H9 (cell line): ENCODE measurements around the gene ABCG1. TPM values are rescaled to one million over a fixed set of nuclear protein-coding genes. Genes with fewer than 3 reads are reported as not detected.

Experiments used
- DNase-seq: peaks from one replicate; pipeline ENCODE4 v3.0.0-alpha.2; 2017
- H2AFZ ChIP-seq: one replicate; pipeline ENCODE4 v1.6.1; 2013; ENCODE audit warnings: mild to moderate bottlenecking, low read length, control low read depth, moderate library complexity
- H2AK5ac ChIP-seq: 2 replicates; pipeline ENCODE4 v1.6.1; 2013; ENCODE audit warnings: low read length, control low read depth, mixed read lengths; ENCODE audit not compliant: insufficient read length
- H2BK120ac ChIP-seq: one replicate; pipeline ENCODE4 v1.6.1; 2013; ENCODE audit warnings: low read depth, mild to moderate bottlenecking, low read length, control low read depth, inconsistent platforms; ENCODE audit not compliant: poor library complexity, severe bottlenecking
- H2BK12ac ChIP-seq: 2 replicates; pipeline ENCODE4 v1.6.1; 2013; ENCODE audit warnings: low read length, control low read depth, mixed read lengths, low read depth; ENCODE audit not compliant: insufficient read length
- H2BK15ac ChIP-seq: 2 replicates; pipeline ENCODE4 v1.6.1; 2013; ENCODE audit warnings: low read depth, low read length, control low read depth
- H2BK20ac ChIP-seq: one replicate; pipeline ENCODE4 v1.6.1; 2013; ENCODE audit warnings: low read depth, mild to moderate bottlenecking, low read length, control low read depth, inconsistent platforms; ENCODE audit not compliant: poor library complexity, severe bottlenecking
- H2BK5ac ChIP-seq: 2 replicates; pipeline ENCODE4 v1.6.1; 2013; ENCODE audit warnings: low read length, control low read depth, mixed read lengths; ENCODE audit not compliant: insufficient read length
- H3K14ac ChIP-seq: 2 replicates; pipeline ENCODE4 v1.6.1; 2013; ENCODE audit warnings: low read length, control low read depth; ENCODE audit not compliant: insufficient read depth
- H3K18ac ChIP-seq: 2 replicates; pipeline ENCODE4 v1.6.1; 2013; ENCODE audit warnings: low read depth, mild to moderate bottlenecking, mixed read lengths, low read length, control low read depth; ENCODE audit not compliant: insufficient read length
- H3K23ac ChIP-seq: 2 replicates; pipeline ENCODE4 v1.6.1; 2013; ENCODE audit warnings: low read length, control low read depth, mixed read lengths, low read depth; ENCODE audit not compliant: insufficient read length
- H3K23me2 ChIP-seq: 2 replicates; pipeline ENCODE4 v1.6.1; 2013; ENCODE audit warnings: low read depth, mild to moderate bottlenecking, mixed read lengths, low read length, control low read depth; ENCODE audit not compliant: insufficient read length, poor library complexity, severe bottlenecking
- H3K27ac ChIP-seq: 2 replicates; pipeline ENCODE4 v1.5.1; 2013; ENCODE audit warnings: low read length, control low read depth, mixed read lengths, low read depth; ENCODE audit not compliant: insufficient read length
- H3K27me3 ChIP-seq: 2 replicates; pipeline ENCODE4 v1.6.1; 2013; ENCODE audit warnings: low read length, control low read depth, inconsistent platforms; ENCODE audit not compliant: insufficient read depth
- H3K4ac ChIP-seq: 2 replicates; pipeline ENCODE4 v1.6.1; 2013; ENCODE audit warnings: low read depth, mild to moderate bottlenecking, control low read depth, inconsistent platforms, low read length, moderate library complexity
- H3K4me1 ChIP-seq: 2 replicates; pipeline ENCODE4 v1.6.1; 2013; ENCODE audit warnings: low read length, control low read depth, inconsistent platforms; ENCODE audit not compliant: insufficient read depth
- H3K4me2 ChIP-seq: 2 replicates; pipeline ENCODE4 v1.6.1; 2013; ENCODE audit warnings: low read length, control low read depth, mixed read lengths; ENCODE audit not compliant: insufficient read length, insufficient read depth
- H3K56ac ChIP-seq: 2 replicates; pipeline ENCODE4 v1.6.1; 2013; ENCODE audit warnings: low read depth, mild to moderate bottlenecking, mixed read lengths, low read length, control low read depth; ENCODE audit not compliant: insufficient read length
- H3K79me1 ChIP-seq: 2 replicates; pipeline ENCODE4 v1.6.1; 2013; ENCODE audit warnings: low read depth, mild to moderate bottlenecking, moderate library complexity, low read length, control low read depth, inconsistent platforms; ENCODE audit not compliant: insufficient read depth, poor library complexity, severe bottlenecking
- H3K79me2 ChIP-seq: 2 replicates; pipeline ENCODE4 v1.6.1; 2013; ENCODE audit warnings: low read length, control low read depth, inconsistent platforms; ENCODE audit not compliant: insufficient read depth
- H3K9ac ChIP-seq: 2 replicates; pipeline ENCODE4 v1.6.1; 2013; ENCODE audit warnings: low read length, control low read depth, mixed read lengths; ENCODE audit not compliant: insufficient read length; ENCODE audit errors: extremely low read depth
- H3K9me3 ChIP-seq: one replicate; pipeline ENCODE4 v1.6.1; 2013; ENCODE audit warnings: low read depth, low read length, inconsistent platforms; ENCODE audit not compliant: control insufficient read depth
- H3T11ph ChIP-seq: one replicate; pipeline ENCODE4 v1.6.1; 2013; ENCODE audit warnings: mild to moderate bottlenecking, low read length, control low read depth, inconsistent platforms
- H4K20me1 ChIP-seq: one replicate; pipeline ENCODE4 v1.6.1; 2013; ENCODE audit not compliant: control insufficient read depth, insufficient read length, insufficient read depth
- H4K5ac ChIP-seq: 2 replicates; pipeline ENCODE4 v1.6.1; 2013; ENCODE audit warnings: low read depth, mild to moderate bottlenecking, mixed read lengths, low read length, control low read depth; ENCODE audit not compliant: insufficient read length
- H4K8ac ChIP-seq: replicated peaks from 2 replicates; pipeline ENCODE4 v1.6.1; 2013; ENCODE audit warnings: low read length, control low read depth, mixed read lengths, low read depth; ENCODE audit not compliant: insufficient read length
- H4K91ac ChIP-seq: 2 replicates; pipeline ENCODE4 v1.6.1; 2013; ENCODE audit warnings: low read depth, mild to moderate bottlenecking, moderate library complexity, mixed read lengths, low read length, control low read depth; ENCODE audit not compliant: insufficient read length
- H3K27ac Mint-ChIP-seq, 3 experiments: 2 replicates in 2 of 3; 3 replicates in 1 of 3; pipeline ENCODE4 v1.8.0; 2020 to 2021; ENCODE audit warnings: mixed read lengths in 3 of 3, mild to moderate bottlenecking in 1 of 3, moderate library complexity in 1 of 3
- H3K27me3 Mint-ChIP-seq: 2 replicates; pipeline ENCODE4 v1.8.0; 2021; ENCODE audit warnings: low read depth, mild to moderate bottlenecking, moderate library complexity, mixed read lengths
- H3K36me3 Mint-ChIP-seq, 3 experiments: 2 replicates in 2 of 3; 3 replicates in 1 of 3; pipeline ENCODE4 v1.8.0; 2020 to 2021; ENCODE audit warnings: low read depth in 3 of 3, mixed read lengths in 3 of 3; ENCODE audit not compliant: insufficient read depth in 1 of 3
- H3K4me1 Mint-ChIP-seq, 2 experiments: 2 replicates each; pipeline ENCODE4 v1.8.0; 2020; ENCODE audit warnings: mixed read lengths in 2 of 2
- H3K4me3 Mint-ChIP-seq, 2 experiments: 2 replicates in 1 of 2; 3 replicates in 1 of 2; pipeline ENCODE4 v1.8.0; 2020 to 2021; ENCODE audit warnings: mild to moderate bottlenecking in 2 of 2, mixed read lengths in 2 of 2, moderate library complexity in 1 of 2
- H3K9me3 Mint-ChIP-seq, 2 experiments: 2 replicates in 1 of 2; 3 replicates in 1 of 2; pipeline ENCODE4 v1.8.0; 2020; ENCODE audit warnings: mild to moderate bottlenecking in 2 of 2, mixed read lengths in 2 of 2, moderate library complexity in 1 of 2
- WGBS: extraction: QIAGEN DNeasy Blood & Tissue Kit; methylation state at CpG from one replicate; pipeline ENCODE4 v1.1.7; 2013; ENCODE audit warnings: missing lambda C conversion rate, low lambda C conversion rate, mixed read lengths; ENCODE audit not compliant: insufficient read length; ENCODE audit errors: extremely low coverage; 5-methylcytosine and 5-hydroxymethylcytosine counted together
- total RNA-seq: library from RNA; stranded (reverse); gene quantifications from 2 replicates; pipeline ENCODE4 v1.2.1, GENCODE V29; 2021
- TF ChIP-seq, protein P1 (sequence below): fragments of 200-600 bp; sonication (generic); conservative IDR thresholded peaks from 3 replicates; pipeline ENCODE4 v1.8.0; 2021; ENCODE audit warnings: antibody characterized with exemption, mild to moderate bottlenecking

ABCG1 gene
- total RNA-seq, 1 experiment from 2014 or later = 0.83 TPM

DNA sequence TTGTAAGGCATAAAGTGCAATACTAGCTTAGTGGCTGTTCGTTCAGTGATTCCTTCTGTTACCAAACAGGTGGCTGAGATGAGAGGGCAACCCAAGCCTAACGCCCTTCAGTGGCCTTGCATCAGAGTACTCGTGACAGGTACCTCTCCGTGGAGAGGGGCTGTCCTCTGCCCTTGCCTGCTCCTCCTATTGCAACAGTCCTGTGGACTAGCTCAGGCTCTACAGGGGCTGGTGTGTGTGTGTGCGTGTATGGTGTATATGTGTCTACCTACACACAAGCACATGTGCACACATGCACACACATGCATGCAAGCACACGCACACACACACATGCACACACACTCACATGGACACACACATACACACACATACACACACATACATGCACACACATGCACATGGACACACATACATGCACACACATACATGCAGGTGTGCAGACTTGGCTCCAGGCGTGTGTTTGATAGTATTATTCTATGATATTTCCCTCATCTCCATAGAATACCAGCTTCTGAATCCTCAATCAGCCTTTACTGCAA, 81.2 kb downstream of the ABCG1 start:
- no peak for DNase-seq
- no peak overlapping the region for H3K4me3 Mint-ChIP-seq

More for the DNA sequence above, 81.2 kb downstream of the ABCG1 start:
- no peaks in the 10 kb centered on the region for H3K79me2 ChIP-seq
- no peak overlapping the region for H2AFZ ChIP-seq
- no peak overlapping the region for H4K91ac ChIP-seq
- no peak overlapping the region for H3K56ac ChIP-seq
- H2BK20ac ChIP-seq = no peak overlapping the region
- Mint-ChIP-seq H3K27me3 (peaks cover 10% of the 10 kb centered on the region), H3K36me3 (no peaks in the 10 kb centered on the region), H3K4me1 (peaks cover 16 to 20% of the 10 kb centered on the region in 2 experiments), H3K9me3 (no peaks in the 10 kb centered on the region), H3K27ac (no peak overlapping the region)
- no peaks in the 10 kb centered on the region for H4K20me1 ChIP-seq
- no peak overlapping the region for H3K18ac ChIP-seq
- H3K9ac ChIP-seq = no peak overlapping the region
- no peak overlapping the region for H2BK120ac ChIP-seq
- H3K14ac ChIP-seq = no peak overlapping the region; the same call in 1 of the 2 replicates
- TF ChIP-seq, protein P1, sequence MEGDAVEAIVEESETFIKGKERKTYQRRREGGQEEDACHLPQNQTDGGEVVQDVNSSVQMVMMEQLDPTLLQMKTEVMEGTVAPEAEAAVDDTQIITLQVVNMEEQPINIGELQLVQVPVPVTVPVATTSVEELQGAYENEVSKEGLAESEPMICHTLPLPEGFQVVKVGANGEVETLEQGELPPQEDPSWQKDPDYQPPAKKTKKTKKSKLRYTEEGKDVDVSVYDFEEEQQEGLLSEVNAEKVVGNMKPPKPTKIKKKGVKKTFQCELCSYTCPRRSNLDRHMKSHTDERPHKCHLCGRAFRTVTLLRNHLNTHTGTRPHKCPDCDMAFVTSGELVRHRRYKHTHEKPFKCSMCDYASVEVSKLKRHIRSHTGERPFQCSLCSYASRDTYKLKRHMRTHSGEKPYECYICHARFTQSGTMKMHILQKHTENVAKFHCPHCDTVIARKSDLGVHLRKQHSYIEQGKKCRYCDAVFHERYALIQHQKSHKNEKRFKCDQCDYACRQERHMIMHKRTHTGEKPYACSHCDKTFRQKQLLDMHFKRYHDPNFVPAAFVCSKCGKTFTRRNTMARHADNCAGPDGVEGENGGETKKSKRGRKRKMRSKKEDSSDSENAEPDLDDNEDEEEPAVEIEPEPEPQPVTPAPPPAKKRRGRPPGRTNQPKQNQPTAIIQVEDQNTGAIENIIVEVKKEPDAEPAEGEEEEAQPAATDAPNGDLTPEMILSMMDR = no peak
- H3K9me3 ChIP-seq = no peaks in the 10 kb centered on the region
- H2BK12ac ChIP-seq = no peak overlapping the region
- no peak overlapping the region for H4K8ac ChIP-seq
- H2BK15ac ChIP-seq = no peak overlapping the region
- H3K27ac ChIP-seq = no peak overlapping the region
- no peaks in the 10 kb centered on the region for H3K4me1 ChIP-seq
- H3T11ph ChIP-seq = no peak overlapping the region
- no peaks in the 10 kb centered on the region for H3K27me3 ChIP-seq
- H3K79me1 ChIP-seq = no peaks in the 10 kb centered on the region
- H3K23ac ChIP-seq = no peak overlapping the region
- H4K5ac ChIP-seq = no peak overlapping the region
- no peak overlapping the region for H3K4me2 ChIP-seq
- no peak overlapping the region for H2AK5ac ChIP-seq
- H3K23me2 ChIP-seq = no peaks in the 10 kb centered on the region
- no peak overlapping the region for H2BK5ac ChIP-seq
- WGBS = no CpG with 5 or more reads among the region's 7 CpGs
- no peak overlapping the region for H3K4ac ChIP-seq
